IMR-90 (cell line): ENCODE measurements around the gene ANKH. TPM values are rescaled to one million over a fixed set of nuclear protein-coding genes. Genes with fewer than 3 reads are reported as not detected.
A peak's percentile ranks its signal among the peaks of the same experiment; 100 is the strongest.

ENCODE experiments used
- ATAC-seq: fragments of 200-7000 bp; cut with Tn5 transposase; 2 replicates; pipeline ENCODE4 v1.9.1; 2020; ENCODE audit warnings: low read depth, mild to moderate bottlenecking, moderate library complexity
- BruUV-seq: library from RNA; stranded (reverse); fragments of 400-500 nt; replicated peaks from 2 replicates; lab custom pipeline; 2021; lab: Mats Ljungman, UMichigan
- CTCF ChIA-PET: fragments of 300-600 bp; formaldehyde crosslinking; extraction: SDS; loops from one replicate; lab custom pipeline; 2021; ENCODE audit warnings: antibody characterized with exemption; lab: Yijun Ruan, JAX
- POLR2A ChIA-PET: fragments of 300-600 bp; sonication (Branson Sonifier 250); formaldehyde crosslinking; loops from one replicate; lab custom pipeline; 2022; ENCODE audit warnings: antibody characterized with exemption; ENCODE audit not compliant: unreplicated experiment; lab: Charles Lee
- DNase-seq: peaks from one replicate; pipeline ENCODE4 v3.0.0; 2013
- H2AFZ ChIP-seq: replicated peaks from 2 replicates; pipeline ENCODE3; 2013; ENCODE audit warnings: low read length, mild to moderate bottlenecking; ENCODE audit not compliant: poor library complexity
- H2AK5ac ChIP-seq: 2 replicates; pipeline ENCODE4 v1.6.1; 2013; ENCODE audit warnings: low read depth, low read length, inconsistent platforms
- H2AK9ac ChIP-seq: replicated peaks from 2 replicates; pipeline ENCODE3; 2013; ENCODE audit warnings: mild to moderate bottlenecking, low read depth, low read length, moderate library complexity; ENCODE audit not compliant: poor library complexity
- H2BK120ac ChIP-seq: 2 replicates; pipeline ENCODE4 v1.6.1; 2013; ENCODE audit warnings: low read depth, low read length, inconsistent platforms
- H2BK15ac ChIP-seq: 3 replicates; pipeline ENCODE4 v1.6.1; 2013; ENCODE audit warnings: low read depth, low read length, inconsistent platforms
- H2BK20ac ChIP-seq: 2 replicates; pipeline ENCODE4 v1.6.1; 2013; ENCODE audit warnings: low read depth, mild to moderate bottlenecking, inconsistent platforms, low read length, moderate library complexity
- H2BK5ac ChIP-seq: 2 replicates; pipeline ENCODE4 v1.6.1; 2013; ENCODE audit warnings: mild to moderate bottlenecking, low read depth, low read length, inconsistent platforms; ENCODE audit not compliant: poor library complexity, severe bottlenecking
- H3K14ac ChIP-seq: replicated peaks from 2 replicates; pipeline ENCODE4 v1.6.1; 2013; ENCODE audit warnings: low read depth, low read length, inconsistent platforms
- H3K18ac ChIP-seq: 2 replicates; pipeline ENCODE4 v1.6.1; 2013; ENCODE audit warnings: low read depth, low read length, control low read depth
- H3K23ac ChIP-seq: 2 replicates; pipeline ENCODE4 v1.6.1; 2013; ENCODE audit warnings: low read depth, low read length, inconsistent platforms
- H3K27ac ChIP-seq: 2 replicates; pipeline ENCODE4 v1.5.1; 2013; ENCODE audit warnings: mild to moderate bottlenecking, control low read depth, low read length; ENCODE audit not compliant: insufficient read depth
- H3K27me3 ChIP-seq: 2 replicates; pipeline ENCODE4 v1.6.1; 2013; ENCODE audit warnings: low read length; ENCODE audit not compliant: control insufficient read depth, insufficient read depth
- H3K36me3 ChIP-seq: 2 replicates; pipeline ENCODE4 v1.6.1; 2013; ENCODE audit warnings: low read length, mixed read lengths; ENCODE audit not compliant: control insufficient read depth, insufficient read depth
- H3K4ac ChIP-seq: 2 replicates; pipeline ENCODE4 v1.6.1; 2013; ENCODE audit warnings: low read depth, low read length, inconsistent platforms
- H3K4me1 ChIP-seq: 2 replicates; pipeline ENCODE4 v1.6.1; 2013; ENCODE audit warnings: low read length, mixed read lengths; ENCODE audit not compliant: control insufficient read depth, insufficient read depth
- H3K4me2 ChIP-seq: 2 replicates; pipeline ENCODE4 v1.6.1; 2013; ENCODE audit warnings: low read depth, mild to moderate bottlenecking, control low read depth, low read length, moderate library complexity
- H3K4me3 ChIP-seq: 2 replicates; pipeline ENCODE4 v1.5.1; 2013; ENCODE audit warnings: low read depth, mild to moderate bottlenecking, control low read depth, low read length, moderate library complexity; ENCODE audit not compliant: insufficient read depth
- H3K56ac ChIP-seq: 2 replicates; pipeline ENCODE4 v1.6.1; 2013; ENCODE audit warnings: low read length, inconsistent platforms; ENCODE audit not compliant: insufficient read depth; ENCODE audit errors: extremely low read depth
- H3K79me1 ChIP-seq, 2 experiments: 2 replicates each; pipeline ENCODE4 v1.6.1; 2013; ENCODE audit warnings: low read length in 2 of 2, inconsistent platforms in 1 of 2, low read depth in 1 of 2
- H3K9ac ChIP-seq: 2 replicates; pipeline ENCODE4 v1.6.1; 2013; ENCODE audit warnings: low read depth, low read length, control low read depth
- H3K9me1 ChIP-seq: 2 replicates; pipeline ENCODE4 v1.6.1; 2013; ENCODE audit warnings: low read length, inconsistent platforms; ENCODE audit not compliant: insufficient read depth
- H3K9me3 ChIP-seq: 2 replicates; pipeline ENCODE4 v1.6.1; 2013; ENCODE audit warnings: low read length; ENCODE audit not compliant: control insufficient read depth, insufficient read depth
- H4K20me1 ChIP-seq: 2 replicates; pipeline ENCODE4 v1.6.1; 2013; ENCODE audit warnings: low read length, inconsistent platforms; ENCODE audit not compliant: insufficient read depth
- H4K5ac ChIP-seq: 2 replicates; pipeline ENCODE4 v1.6.1; 2013; ENCODE audit warnings: mild to moderate bottlenecking, low read depth, low read length, control low read depth
- H4K8ac ChIP-seq, 2 experiments: 2 replicates each; pipeline ENCODE4 v1.6.1; 2013; ENCODE audit warnings: low read depth in 2 of 2, low read length in 2 of 2, control low read depth in 1 of 2, inconsistent platforms in 1 of 2
- H4K91ac ChIP-seq: 2 replicates; pipeline ENCODE4 v1.6.1; 2013; ENCODE audit warnings: low read depth, low read length, inconsistent platforms; ENCODE audit not compliant: insufficient read depth
- CTCF ChIP-seq: conservative IDR thresholded peaks from 2 replicates; pipeline ENCODE4 v1.5.1; 2012; ENCODE audit warnings: mild to moderate bottlenecking, low read depth, low read length, improper control_type of control experiment
- MXI1 ChIP-seq: IDR thresholded peaks from 2 replicates; pipeline ENCODE4 v1.6.1; 2012; ENCODE audit warnings: low read depth, mild to moderate bottlenecking, low read length, moderate library complexity, borderline replicate concordance
- SMC3 ChIP-seq: fragments of 150-350 bp; IDR thresholded peaks from 2 replicates; pipeline ENCODE4 v1.6.1; 2016; ENCODE audit warnings: low read depth, mild to moderate bottlenecking, antibody characterized with exemption, low read length, moderate library complexity
- WGBS, 2 experiments: methylation state at CpG; one replicate each; pipeline versions ENCODE4 v1.1.5 to v1.1.7; 2013; ENCODE audit warnings: missing lambda C conversion rate in 2 of 2; ENCODE audit not compliant: insufficient read length in 1 of 2; ENCODE audit errors: extremely low coverage in 2 of 2; 5-methylcytosine and 5-hydroxymethylcytosine counted together
- dilution Hi-C: fragments of 300-500 bp; cut with HindIII; formaldehyde crosslinking; loops from one replicate; pipeline ENCODE4 v1.14.3; 2018; ENCODE audit warnings: low sequenced_read_pairs; ENCODE audit not compliant: unreplicated experiment
- in situ Hi-C: fragments of 300-500 bp; cut with MboI; formaldehyde crosslinking; loops from 3 replicates; pipeline ENCODE4 v1.14.3; 2019; ENCODE audit warnings: low sequenced_read_pairs, inconsistent platforms, mixed read lengths
- intact Hi-C: fragments of 100-400 bp; cut with micrococcal nuclease; formaldehyde crosslinking; loops from 2 replicates; pipeline ENCODE4 v1.10.0; 2022
- polyA plus RNA-seq, 3 experiments: library from polyadenylated mRNA; depleted of rRNA; stranded (reverse); fragments of >200 nt; gene quantifications; 2 replicates each; pipeline ENCODE4 v1.2.3, GENCODE V29; 2012; ENCODE audit warnings: low replicate concordance in 1 of 3
- total RNA-seq: library from RNA; depleted of rRNA; stranded (reverse); fragments of >200 nt; gene quantifications from 2 replicates; pipeline ENCODE4 v1.2.3, GENCODE V29; 2012

Gene ANKH
- total and polyA plus RNA-seq, 2 of the 4 experiments (the other 2 are of a cell fraction) = 5.2 to 17.2 TPM

- Histone ChIP-seq H2AK9ac (no peak overlapping the region), H4K91ac (no peak overlapping the region), H3K27me3 (no peaks in the 10 kb centered on the region), H3K9me1 (peaks cover 8% of the 10 kb centered on the region; the same call in 1 of the 2 replicates), H3K23ac (no peak overlapping the region), H4K20me1 (no peaks in the 10 kb centered on the region), H3K79me1 (peaks cover 13 to 48% of the 10 kb centered on the region in 2 experiments; a peak in 3 of 4 replicates), H3K4me1 (no peaks in the 10 kb centered on the region; the same call in 1 of the 2 replicates), H3K56ac (no peak overlapping the region), H3K14ac (no peak overlapping the region), H3K9me3 (no peaks in the 10 kb centered on the region), H2BK120ac (no peak overlapping the region), H3K4me2 (no peak overlapping the region), H4K8ac (no peak overlapping the region; a peak in 1 of 4 replicates), H3K4me3 (no peak overlapping the region), H3K27ac (no peak overlapping the region), H3K36me3 (peaks cover 32% of the 10 kb centered on the region), H3K4ac (no peak overlapping the region), H2AFZ (no peak overlapping the region), H2BK20ac (no peak overlapping the region), H2AK5ac (peak overlapping the region; percentile 18; the same call in 1 of the 2 replicates), H2BK5ac (no peak overlapping the region), H3K18ac (no peak overlapping the region), H4K5ac (no peak overlapping the region), H2BK15ac (no peak overlapping the region), H3K9ac (no peak overlapping the region)
- DNase-seq = no peak
- ChIA-PET POLR2A (no interaction called here), CTCF (no interaction called here)
- in situ Hi-C loops = no loop called here
- no CpG with 5 or more reads among the region's 3 CpGs for WGBS, 2 experiments
- ATAC-seq = no peak
- no peak for TF ChIP-seq SMC3
- TF ChIP-seq CTCF = no peak
- no peak for TF ChIP-seq MXI1
- dilution Hi-C loops = no loop called here
- no TSS peak for BruUV-seq
- intact Hi-C loops = no loop called here
These were observed 174.7 kb downstream of the ANKH start for GRCh38 chr5:14696851-14697250.
